ENCODE data around the gene CALHM1. TPM values are rescaled to one million over a fixed set of nuclear protein-coding genes. Genes with fewer than 3 reads are reported as not detected.

Gene CALHM1
- total and polyA plus RNA-seq, 2 experiments from 2014 or later = 0.11 TPM; not detected in 1

GRCh38 chr10:103449208-103450144 is 9.2 kb downstream of the CALHM1 start:
- Histone ChIP-seq H3F3A (replicated peaks; ENCODE audit: low read depth) (no peaks in the 10 kb centered on the region), H3K4me1 (ENCODE audit: insufficient read depth) (no peaks in the 10 kb centered on the region; the same call in 1 of the 2 replicates), H3K27me3 (ENCODE audit: insufficient read depth) (no peaks in the 10 kb centered on the region), H2AFZ (no peak overlapping the region), H3K79me2 (replicated peaks; ENCODE audit: insufficient read depth) (no peaks in the 10 kb centered on the region), H3K4me2 (no peak overlapping the region), H3K27ac (ENCODE audit: low read depth) (no peak overlapping the region), H3K36me3 (ENCODE audit: insufficient read depth) (peaks cover 20% of the 10 kb centered on the region), H3K9me2 (ENCODE audit: insufficient read depth) (no peaks in the 10 kb centered on the region), H4K20me1 (replicated peaks; ENCODE audit: insufficient read depth) (no peaks in the 10 kb centered on the region; the same call in 1 of the 2 replicates), H3K4me3 (no peak overlapping the region)
- ATAC-seq = no peak
- Mint-ChIP-seq H3K36me3 (ENCODE audit: low read depth) (peaks cover 42% of the 10 kb centered on the region), H3K27ac (no peak overlapping the region), H3K4me3 (no peak overlapping the region), H3K27me3 (ENCODE audit: insufficient read depth, low read depth, poor library complexity) (peaks cover 20% of the 10 kb centered on the region), H3K9me3 (no peaks in the 10 kb centered on the region; the same call in 2 of the 3 replicates), H3K4me1 (peaks cover 12% of the 10 kb centered on the region)
- no peak for DNase-seq (ENCODE audit: low spot score)
- no peak for TF ChIP-seq ETS1 (IDR thresholded peaks at IDR 0.05)

GRCh38 chr10:103448746-103449145 is 10.0 kb downstream of the CALHM1 start:
- Histone ChIP-seq H4K20me1 (replicated peaks; ENCODE audit: insufficient read depth) (no peaks in the 10 kb centered on the region; the same call in 1 of the 2 replicates), H3K9me2 (ENCODE audit: insufficient read depth) (no peaks in the 10 kb centered on the region), H2AFZ (no peak overlapping the region), H3K4me3 (no peak overlapping the region), H3K4me1 (ENCODE audit: insufficient read depth) (no peaks in the 10 kb centered on the region; the same call in 1 of the 2 replicates), H3K4me2 (no peak overlapping the region), H3K79me2 (replicated peaks; ENCODE audit: insufficient read depth) (no peaks in the 10 kb centered on the region), H3K27me3 (ENCODE audit: insufficient read depth) (no peaks in the 10 kb centered on the region), H3F3A (replicated peaks; ENCODE audit: low read depth) (no peaks in the 10 kb centered on the region), H3K27ac (ENCODE audit: low read depth) (no peak overlapping the region), H3K36me3 (ENCODE audit: insufficient read depth) (peaks cover 27% of the 10 kb centered on the region)
- no peak for TF ChIP-seq ZNF462 (CRISPR knock-in tag; IDR thresholded peaks at IDR 0.05)
- TF ChIP-seq, protein P1, sequence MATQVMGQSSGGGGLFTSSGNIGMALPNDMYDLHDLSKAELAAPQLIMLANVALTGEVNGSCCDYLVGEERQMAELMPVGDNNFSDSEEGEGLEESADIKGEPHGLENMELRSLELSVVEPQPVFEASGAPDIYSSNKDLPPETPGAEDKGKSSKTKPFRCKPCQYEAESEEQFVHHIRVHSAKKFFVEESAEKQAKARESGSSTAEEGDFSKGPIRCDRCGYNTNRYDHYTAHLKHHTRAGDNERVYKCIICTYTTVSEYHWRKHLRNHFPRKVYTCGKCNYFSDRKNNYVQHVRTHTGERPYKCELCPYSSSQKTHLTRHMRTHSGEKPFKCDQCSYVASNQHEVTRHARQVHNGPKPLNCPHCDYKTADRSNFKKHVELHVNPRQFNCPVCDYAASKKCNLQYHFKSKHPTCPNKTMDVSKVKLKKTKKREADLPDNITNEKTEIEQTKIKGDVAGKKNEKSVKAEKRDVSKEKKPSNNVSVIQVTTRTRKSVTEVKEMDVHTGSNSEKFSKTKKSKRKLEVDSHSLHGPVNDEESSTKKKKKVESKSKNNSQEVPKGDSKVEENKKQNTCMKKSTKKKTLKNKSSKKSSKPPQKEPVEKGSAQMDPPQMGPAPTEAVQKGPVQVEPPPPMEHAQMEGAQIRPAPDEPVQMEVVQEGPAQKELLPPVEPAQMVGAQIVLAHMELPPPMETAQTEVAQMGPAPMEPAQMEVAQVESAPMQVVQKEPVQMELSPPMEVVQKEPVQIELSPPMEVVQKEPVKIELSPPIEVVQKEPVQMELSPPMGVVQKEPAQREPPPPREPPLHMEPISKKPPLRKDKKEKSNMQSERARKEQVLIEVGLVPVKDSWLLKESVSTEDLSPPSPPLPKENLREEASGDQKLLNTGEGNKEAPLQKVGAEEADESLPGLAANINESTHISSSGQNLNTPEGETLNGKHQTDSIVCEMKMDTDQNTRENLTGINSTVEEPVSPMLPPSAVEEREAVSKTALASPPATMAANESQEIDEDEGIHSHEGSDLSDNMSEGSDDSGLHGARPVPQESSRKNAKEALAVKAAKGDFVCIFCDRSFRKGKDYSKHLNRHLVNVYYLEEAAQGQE (IDR thresholded peaks at IDR 0.05; ENCODE audit: unreplicated experiment) = no peak
- ATAC-seq (no peak), DNase-seq (ENCODE audit: low spot score) (no peak)
- peaks cover 21% of the 10 kb centered on the region for H3K27me3 Mint-ChIP-seq (ENCODE audit: insufficient read depth, low read depth, poor library complexity)
- H3K36me3 Mint-ChIP-seq (ENCODE audit: low read depth) = peaks cover 49% of the 10 kb centered on the region
- H3K4me3 Mint-ChIP-seq = no peak overlapping the region
- H3K9me3 Mint-ChIP-seq = no peaks in the 10 kb centered on the region; the same call in 2 of the 3 replicates
- no peak overlapping the region for H3K27ac Mint-ChIP-seq
- H3K4me1 Mint-ChIP-seq = peaks cover 12% of the 10 kb centered on the region
